H1 (cell line): ENCODE data around the gene BOLA3. TPM values are rescaled to one million over a fixed set of nuclear protein-coding genes. Genes with fewer than 3 reads are reported as not detected.

Experiments used
- CTCF ChIA-PET: fragments of 300-600 bp; sonication (Branson Sonifier 250); formaldehyde crosslinking; loops from one replicate; lab custom pipeline; 2021; ENCODE audit not compliant: partially characterized antibody; lab: Charles Lee
- POLR2A ChIA-PET: fragments of 300-600 bp; sonication (Branson Sonifier 250); formaldehyde crosslinking; loops from one replicate; lab custom pipeline; 2021; ENCODE audit warnings: inconsistent platforms; ENCODE audit not compliant: partially characterized antibody; lab: Charles Lee
- DNase-seq, 2 experiments: peaks; one replicate each; pipeline versions ENCODE4 v3.0.0 to v3.0.0-alpha.2; 2010 to 2022; ENCODE audit warnings: low spot score in 2 of 2, low read depth in 1 of 2, mixed read lengths in 1 of 2
- FAIRE-seq: peaks from 2 replicates; lab custom pipeline; 2011; peaks lifted over from hg19 to GRCh38; lab: Jason Lieb, UNC
- H2AFZ ChIP-seq: 2 replicates; pipeline ENCODE4 v1.8.1; 2012; ENCODE audit warnings: low read length, inconsistent platforms
- H2AK5ac ChIP-seq: 2 replicates; pipeline ENCODE4 v1.6.1; 2013; ENCODE audit warnings: low read depth, low read length
- H2BK120ac ChIP-seq: replicated peaks from 2 replicates; pipeline ENCODE3; 2013; ENCODE audit warnings: low read depth, low read length, inconsistent platforms
- H2BK12ac ChIP-seq: 2 replicates; pipeline ENCODE4 v1.6.1; 2013; ENCODE audit warnings: low read depth, low read length
- H2BK15ac ChIP-seq: 2 replicates; pipeline ENCODE4 v1.6.1; 2013; ENCODE audit warnings: low read length
- H2BK20ac ChIP-seq: 2 replicates; pipeline ENCODE4 v1.6.1; 2013; ENCODE audit warnings: low read length
- H2BK5ac ChIP-seq: 2 replicates; pipeline ENCODE4 v1.6.1; 2013; ENCODE audit warnings: low read depth, low read length
- H3K14ac ChIP-seq: 2 replicates; pipeline ENCODE4 v1.6.1; 2013; ENCODE audit warnings: inconsistent platforms; ENCODE audit not compliant: insufficient read length
- H3K18ac ChIP-seq: 2 replicates; pipeline ENCODE4 v1.6.1; 2013; ENCODE audit warnings: low read length; ENCODE audit errors: extremely low read depth
- H3K23ac ChIP-seq: 2 replicates; pipeline ENCODE4 v1.6.1; 2013; ENCODE audit warnings: inconsistent platforms; ENCODE audit not compliant: insufficient read length
- H3K23me2 ChIP-seq: 2 replicates; pipeline ENCODE4 v1.6.1; 2013; ENCODE audit warnings: low read depth, low read length
- H3K27ac ChIP-seq: 2 replicates; pipeline ENCODE4 v1.6.1; 2011; ENCODE audit warnings: low read depth, low read length, inconsistent platforms
- H3K27me3 ChIP-seq, 4 experiments: replicated peaks in 1 of 4; 1 replicate in 1 of 4; 2 replicates in 3 of 4; pipeline versions ENCODE4 v1.6.1 to v1.8.1; 2011 to 2013; ENCODE audit warnings: low read length in 3 of 4, mild to moderate bottlenecking in 3 of 4, inconsistent platforms in 2 of 4, mixed read lengths in 2 of 4, moderate library complexity in 1 of 4; ENCODE audit not compliant: control insufficient read depth in 3 of 4, insufficient read depth in 3 of 4; ENCODE audit errors: extremely low read depth in 1 of 4
- H3K36me3 ChIP-seq, 4 experiments: 2 replicates each; pipeline versions ENCODE4 v1.6.1 to v1.8.1; 2011 to 2013; ENCODE audit warnings: mild to moderate bottlenecking in 4 of 4, low read length in 3 of 4, moderate library complexity in 2 of 4, control low read depth in 1 of 4, inconsistent platforms in 1 of 4; ENCODE audit not compliant: insufficient read depth in 4 of 4, control insufficient read depth in 2 of 4
- H3K4ac ChIP-seq: replicated peaks from 2 replicates; pipeline ENCODE3; 2013; ENCODE audit warnings: low read length, low read depth, mixed read lengths, inconsistent platforms; ENCODE audit not compliant: insufficient read length
- H3K4me1 ChIP-seq, 4 experiments: replicated peaks in 1 of 4; 1 replicate in 1 of 4; 2 replicates in 3 of 4; pipeline versions ENCODE4 v1.6.1 to v1.8.1; 2011 to 2013; ENCODE audit warnings: low read length in 3 of 4, inconsistent platforms in 2 of 4, mixed read lengths in 1 of 4; ENCODE audit not compliant: insufficient read depth in 4 of 4, control insufficient read depth in 3 of 4
- H3K4me2 ChIP-seq, 2 experiments: 2 replicates each; pipeline versions ENCODE4 v1.6.1 to v1.8.1; 2011 to 2013; ENCODE audit warnings: low read depth in 2 of 2, low read length in 2 of 2, control low read depth in 1 of 2, inconsistent platforms in 1 of 2, mild to moderate bottlenecking in 1 of 2; ENCODE audit not compliant: insufficient read depth in 1 of 2
- H3K4me3 ChIP-seq, 4 experiments: fragments of 200-600, 300-600 bp in 1 of 4; sonication (generic), shearing (Covaris generic), sonication (Bioruptor Twin) in 1 of 4; 2 replicates each; pipeline versions ENCODE4 v1.5.1 to v1.8.1; 2011 to 2016; ENCODE audit warnings: low read length in 4 of 4, low read depth in 3 of 4, control low read depth in 2 of 4, inconsistent platforms in 2 of 4, mild to moderate bottlenecking in 2 of 4, mixed read lengths in 1 of 4, moderate library complexity in 1 of 4; ENCODE audit not compliant: insufficient read depth in 2 of 4; ENCODE audit errors: extremely low read depth in 1 of 4
- H3K56ac ChIP-seq: replicated peaks from 2 replicates; pipeline ENCODE3; 2013; ENCODE audit warnings: low read depth, mild to moderate bottlenecking, mixed read lengths, low read length, inconsistent platforms; ENCODE audit not compliant: insufficient read length
- H3K79me1 ChIP-seq: 2 replicates; pipeline ENCODE4 v1.6.1; 2013; ENCODE audit warnings: low read depth, low read length, control low read depth
- H3K79me2 ChIP-seq, 2 experiments: 2 replicates each; pipeline versions ENCODE4 v1.6.1 to v1.8.1; 2012 to 2013; ENCODE audit warnings: low read length in 2 of 2, mild to moderate bottlenecking in 2 of 2, inconsistent platforms in 1 of 2; ENCODE audit not compliant: insufficient read depth in 2 of 2, control insufficient read depth in 1 of 2
- H3K9ac ChIP-seq, 4 experiments: replicated peaks in 1 of 4; 1 replicate in 1 of 4; 2 replicates in 3 of 4; pipeline versions ENCODE4 v1.6.1 to v1.8.1; 2011 to 2013; ENCODE audit warnings: low read depth in 3 of 4, low read length in 3 of 4, control low read depth in 2 of 4, mild to moderate bottlenecking in 2 of 4, moderate library complexity in 2 of 4, inconsistent platforms in 1 of 4; ENCODE audit errors: extremely low read depth in 1 of 4
- H3K9me3 ChIP-seq, 2 experiments: 2 replicates each; pipeline versions ENCODE4 v1.6.1 to v1.8.1; 2012 to 2013; ENCODE audit warnings: mild to moderate bottlenecking in 2 of 2, moderate library complexity in 2 of 2, control low read depth in 1 of 2, inconsistent platforms in 1 of 2, low read depth in 1 of 2, low read length in 1 of 2, mixed read lengths in 1 of 2; ENCODE audit not compliant: insufficient read depth in 2 of 2
- H4K20me1 ChIP-seq, 2 experiments: replicated peaks in 1 of 2; 2 replicates each; pipeline versions ENCODE3 to v1.8.1; 2011 to 2013; ENCODE audit warnings: inconsistent platforms in 2 of 2, low read length in 2 of 2, mild to moderate bottlenecking in 1 of 2; ENCODE audit not compliant: insufficient read depth in 2 of 2, control insufficient read depth in 1 of 2
- H4K5ac ChIP-seq: 2 replicates; pipeline ENCODE4 v1.6.1; 2013; ENCODE audit warnings: low read length, low read depth, mixed read lengths, inconsistent platforms; ENCODE audit not compliant: insufficient read length
- H4K8ac ChIP-seq: 2 replicates; pipeline ENCODE4 v1.8.0; 2013; ENCODE audit warnings: mild to moderate bottlenecking, moderate library complexity, low read length, inconsistent platforms; ENCODE audit not compliant: insufficient read depth; ENCODE audit errors: extremely low read depth
- H4K91ac ChIP-seq: replicated peaks from 2 replicates; pipeline ENCODE3; 2013; ENCODE audit warnings: low read length, mixed read lengths, inconsistent platforms; ENCODE audit not compliant: insufficient read length
- E2F6 ChIP-seq: IDR thresholded peaks from 2 replicates; pipeline ENCODE4 v1.6.1; 2012; ENCODE audit warnings: inconsistent platforms
- POU5F1 ChIP-seq: IDR thresholded peaks from 2 replicates; pipeline ENCODE4 v1.6.1; 2011; ENCODE audit warnings: low read depth, mild to moderate bottlenecking, low read length, moderate library complexity
- RFX5 ChIP-seq: IDR thresholded peaks from 2 replicates; pipeline ENCODE4 v1.6.1; 2011; ENCODE audit warnings: low read depth, low read length, improper control_type of control experiment, borderline replicate concordance
- SUZ12 ChIP-seq: fragments of 200-600 bp; sonication (generic); IDR thresholded peaks from 2 replicates; pipeline ENCODE4 v1.6.1; 2012; ENCODE audit warnings: mild to moderate bottlenecking, inconsistent platforms, low read length, moderate library complexity, mixed read lengths
- WGBS, 2 experiments: shearing (Covaris generic) in 1 of 2; methylation state at CpG; one replicate each; pipeline versions ENCODE4 v1.1.6 to v1.1.7; 2013 to 2015; ENCODE audit warnings: low lambda C conversion rate in 2 of 2, mixed read lengths in 2 of 2, inconsistent platforms in 1 of 2, low coverage in 1 of 2, missing lambda C conversion rate in 1 of 2; ENCODE audit not compliant: insufficient replicate concordance in 2 of 2, insufficient coverage in 1 of 2, insufficient read length in 1 of 2; ENCODE audit errors: extremely low coverage in 1 of 2, missing lambda C conversion rate in 1 of 2; 5-methylcytosine and 5-hydroxymethylcytosine counted together
- polyA plus RNA-seq, 7 experiments: library from polyadenylated mRNA; depleted of rRNA in 3 of 7; stranded (reverse) in 5 of 7; unstranded in 2 of 7; fragments of >200 nt in 5 of 7; fragments of 200-250 nt in 2 of 7; gene quantifications; 1 replicate in 5 of 7; 2 replicates in 1 of 7; 4 replicates in 1 of 7; pipeline versions ENCODE4 v1.2.1 to v1.2.3, GENCODE V29; 2011 to 2013; ENCODE audit warnings: missing spikeins in 2 of 7, mixed read lengths in 2 of 7
- total RNA-seq: library from RNA; stranded (reverse); fragmentation: NEBNext Ultra II Directional; extraction: Animal tissue kit (Norgen Biotek cat#: 25700); gene quantifications from 2 replicates; pipeline ENCODE4 v1.2.1, GENCODE V29; 2021

BOLA3 gene
- total and polyA plus RNA-seq, 2 of the 8 experiments (the other 6 are each of a cell fraction or from before 2014, with no cell fraction given): 46.1 to 67.3 TPM

- Histone ChIP-seq H2AK5ac (no peak overlapping the region), H3K27ac (no peak overlapping the region), H2AFZ (no peak overlapping the region), H4K20me1 (peaks cover 5 to 8% of the 10 kb centered on the region in 2 experiments), H4K5ac (no peak overlapping the region), H3K4ac (no peak overlapping the region), H3K4me1 (no peaks in the 10 kb centered on the region; a peak in 1 of 7 replicates), H2BK5ac (peak overlapping the region; percentile 3; the same call in 1 of the 2 replicates), H2BK12ac (no peak overlapping the region), H3K79me2 (no peaks in the 10 kb centered on the region), H2BK120ac (no peak overlapping the region), H3K23me2 (no peaks in the 10 kb centered on the region), H3K4me2 (no peak overlapping the region), H3K9me3 (no peaks in the 10 kb centered on the region), H3K9ac (no peak overlapping the region), H3K14ac (no peak overlapping the region), H4K91ac (no peak overlapping the region), H3K4me3 (no peak overlapping the region), H2BK15ac (no peak overlapping the region), H3K36me3 (peaks cover 0 to 21% (median 5%) of the 10 kb centered on the region in 4 experiments; a peak in 4 of 8 replicates), H3K27me3 (no peaks in the 10 kb centered on the region), H2BK20ac (no peak overlapping the region), H3K23ac (no peak overlapping the region), H3K18ac (no peak overlapping the region), H3K56ac (no peak overlapping the region), H3K79me1 (peaks cover 2% of the 10 kb centered on the region; the same call in 1 of the 2 replicates), H4K8ac (no peak overlapping the region)
- TF ChIP-seq SUZ12 (no peak), POU5F1 (no peak), E2F6 (no peak), RFX5 (no peak)
- ChIA-PET CTCF (interaction anchor here (0.6 to 3.4 kb wide), 18 partner anchors 8 to 379 kb away, joined by 3 to 38 read pairs (median 5); no protein-coding TSS in a partner anchor), POLR2A (interaction anchor here (0.7 to 3.1 kb wide), 8 partner anchors 9 to 67 kb away, joined by 3 to 21 read pairs (median 4); partner anchors contain the start of genes BOLA3 and MTHFD2)
- DNase-seq (no peak), FAIRE-seq (no peak)
- WGBS, 2 experiments: 90% methylated on average over 11 of the region's 11 CpGs; no CpG with 5 or more reads in 1 of the 2 experiments
Observed at GRCh38 chr2:74137651-74138599, 9.8 kb downstream of the BOLA3 start.
